Mesodermal cell (in vitro differentiated cells): ENCODE data around the gene FIZ1.

Experiments
- H3K27ac ChIP-seq: 2 replicates; pipeline ENCODE4 v1.7.0; 2013; ENCODE audit warnings: mild to moderate bottlenecking, low read depth, low read length, moderate library complexity; ENCODE audit not compliant: severe bottlenecking
- H3K36me3 ChIP-seq: 2 replicates; pipeline ENCODE4 v1.7.1; 2013; ENCODE audit warnings: mild to moderate bottlenecking, low read length, moderate library complexity; ENCODE audit not compliant: control insufficient read depth, insufficient read depth
- H3K4me1 ChIP-seq: one replicate; pipeline ENCODE4 v1.7.1; 2013; ENCODE audit warnings: mild to moderate bottlenecking, low read length; ENCODE audit not compliant: insufficient read depth, control insufficient read depth, poor library complexity, severe bottlenecking
- H3K4me3 ChIP-seq: 2 replicates; pipeline ENCODE4 v1.7.0; 2013; ENCODE audit warnings: low read length, control low read depth, mild to moderate bottlenecking; ENCODE audit not compliant: insufficient read depth, poor library complexity, severe bottlenecking; ENCODE audit errors: extremely low read depth
- H3K9me3 ChIP-seq: 2 replicates; pipeline ENCODE4 v1.7.1; 2013; ENCODE audit warnings: mild to moderate bottlenecking, low read length, moderate library complexity; ENCODE audit not compliant: control insufficient read depth
- WGBS, 2 experiments: methylation state at CpG; one replicate each; pipeline ENCODE4 v1.1.5; 2013; ENCODE audit warnings: missing lambda C conversion rate in 2 of 2; ENCODE audit not compliant: insufficient coverage in 2 of 2; 5-methylcytosine and 5-hydroxymethylcytosine counted together

FIZ1 gene

GRCh38 chr19:55619286-55619685 is 20.0 kb upstream of the FIZ1 start:
- Histone ChIP-seq H3K27ac (no peak overlapping the region), H3K36me3 (peaks cover 38% of the 10 kb centered on the region), H3K4me1 (no peaks in the 10 kb centered on the region), H3K4me3 (no peak overlapping the region), H3K9me3 (no peaks in the 10 kb centered on the region)
- WGBS, 2 experiments = 94 to 100% methylated on average over 2 of the region's 3 CpGs

- Histone ChIP-seq H3K27ac (no peak overlapping the region), H3K9me3 (no peaks in the 10 kb centered on the region), H3K36me3 (peaks cover 38% of the 10 kb centered on the region), H3K4me3 (no peak overlapping the region), H3K4me1 (no peaks in the 10 kb centered on the region)
- 95 to 97% methylated on average over 2 of the region's 7 CpGs for WGBS, 2 experiments
Measured at GRCh38 chr19:55618426-55618825, 19.1 kb upstream of the FIZ1 start.

- Histone ChIP-seq H3K4me3 (no peak overlapping the region), H3K27ac (no peak overlapping the region), H3K4me1 (no peaks in the 10 kb centered on the region), H3K9me3 (no peaks in the 10 kb centered on the region), H3K36me3 (peaks cover 43% of the 10 kb centered on the region)
- WGBS, 2 experiments = 96 to 100% methylated on average over 3 to 8 of the region's 8 CpGs
Measured at GRCh38 chr19:55617426-55617825, 18.1 kb upstream of the FIZ1 start.

- Histone ChIP-seq H3K4me1 (no peaks in the 10 kb centered on the region), H3K36me3 (peaks cover 41% of the 10 kb centered on the region), H3K9me3 (no peaks in the 10 kb centered on the region), H3K4me3 (no peak overlapping the region), H3K27ac (no peak overlapping the region)
- 98% methylated on average over 34 to 38 of the region's 38 CpGs for WGBS, 2 experiments
Measured at GRCh38 chr19:55616395-55616875, 17.1 kb upstream of the FIZ1 start.

- H3K36me3 ChIP-seq = peaks cover 45% of the 10 kb centered on the region
- 96 to 98% methylated on average over 79 to 87 of the region's 88 CpGs for WGBS, 2 experiments
Measured at GRCh38 chr19:55615543-55616394, 16.5 kb upstream of the FIZ1 start.

GRCh38 chr19:55614711-55615542 is 15.6 kb upstream of the FIZ1 start:
- WGBS, 2 experiments = 95 to 98% methylated on average over 61 to 84 of the region's 98 CpGs
- Histone ChIP-seq H3K4me1 (no peaks in the 10 kb centered on the region), H3K9me3 (no peaks in the 10 kb centered on the region), H3K36me3 (peaks cover 49% of the 10 kb centered on the region), H3K27ac (no peak overlapping the region), H3K4me3 (no peak overlapping the region)

More at GRCh38 chr19:55615543-55616394, 16.5 kb upstream of the FIZ1 start:
- no peak overlapping the region for H3K27ac ChIP-seq
- no peaks in the 10 kb centered on the region for H3K4me1 ChIP-seq
- no peaks in the 10 kb centered on the region for H3K9me3 ChIP-seq
- no peak overlapping the region for H3K4me3 ChIP-seq

GRCh38 chr19:55613930-55614710 is 14.8 kb upstream of the FIZ1 start:
- 96 to 97% methylated on average over 56 to 66 of the region's 75 CpGs for whole genome bisulfite sequencing, 2 experiments
- Histone ChIP-seq H3K36me3 (peaks cover 53% of the 10 kb centered on the region), H3K27ac (no peak overlapping the region), H3K4me1 (no peaks in the 10 kb centered on the region), H3K9me3 (no peaks in the 10 kb centered on the region), H3K4me3 (no peak overlapping the region)

- H3K9me3 ChIP-seq = no peaks in the 10 kb centered on the region
- no peaks in the 10 kb centered on the region for H3K4me1 ChIP-seq
- H3K27ac ChIP-seq = no peak overlapping the region
- peaks cover 59% of the 10 kb centered on the region for H3K36me3 ChIP-seq
- 96 to 99% methylated on average over 22 of the region's 27 CpGs for WGBS, 2 experiments
- H3K4me3 ChIP-seq = no peak overlapping the region
Measured at GRCh38 chr19:55613396-55613795, 14.1 kb upstream of the FIZ1 start.

GRCh38 chr19:55611983-55612645 is 12.8 kb upstream of the FIZ1 start:
- H3K9me3 ChIP-seq = no peaks in the 10 kb centered on the region
- H3K4me3 ChIP-seq = no peak overlapping the region
- H3K27ac ChIP-seq = no peak overlapping the region
- H3K4me1 ChIP-seq = no peaks in the 10 kb centered on the region
- H3K36me3 ChIP-seq = peaks cover 58% of the 10 kb centered on the region
- 100% methylated on average over 2 to 3 of the region's 3 CpGs for WGBS, 2 experiments
